T-helper 22 cell (primary cell): ENCODE measurements around the gene TUSC2.

Experiments
- DNase-seq: peaks from one replicate; pipeline ENCODE4 v3.0.0-alpha.2; 2020; ENCODE audit warnings: low read depth

Gene TUSC2

GRCh38 chr3:50334339-50335075, 6.5 kb upstream of the TUSC2 start:
- no peak for DNase-seq

DNA sequence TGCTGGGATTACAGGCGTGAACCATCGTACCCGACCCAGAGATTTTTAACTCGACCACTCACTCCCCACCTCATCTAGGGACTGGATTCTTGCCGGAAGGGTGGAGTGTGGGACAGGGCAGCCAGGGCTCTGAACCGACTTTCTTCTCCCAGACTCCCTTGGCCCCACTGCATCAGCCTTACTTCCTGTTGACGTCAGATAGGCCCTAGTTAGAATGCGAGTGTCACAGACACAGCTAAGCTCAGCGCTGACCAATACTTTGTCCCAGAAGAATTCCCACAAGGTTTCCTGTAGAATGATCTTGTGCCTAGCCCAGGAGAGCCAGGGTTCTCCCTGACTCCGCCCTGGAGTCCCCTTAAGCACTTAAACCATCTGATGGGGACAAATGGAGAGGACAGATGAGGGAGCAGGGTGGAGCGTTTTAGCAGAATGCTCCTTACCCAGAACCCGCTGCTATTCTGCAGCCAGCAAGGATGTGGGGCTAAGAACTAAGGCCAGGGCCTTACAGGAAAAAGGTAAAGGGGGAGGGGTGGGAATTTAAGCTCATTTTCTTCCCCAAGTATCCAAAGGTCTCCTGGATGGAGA, 5.8 kb upstream of the TUSC2 start:
- no peak for DNase-seq

DNA sequence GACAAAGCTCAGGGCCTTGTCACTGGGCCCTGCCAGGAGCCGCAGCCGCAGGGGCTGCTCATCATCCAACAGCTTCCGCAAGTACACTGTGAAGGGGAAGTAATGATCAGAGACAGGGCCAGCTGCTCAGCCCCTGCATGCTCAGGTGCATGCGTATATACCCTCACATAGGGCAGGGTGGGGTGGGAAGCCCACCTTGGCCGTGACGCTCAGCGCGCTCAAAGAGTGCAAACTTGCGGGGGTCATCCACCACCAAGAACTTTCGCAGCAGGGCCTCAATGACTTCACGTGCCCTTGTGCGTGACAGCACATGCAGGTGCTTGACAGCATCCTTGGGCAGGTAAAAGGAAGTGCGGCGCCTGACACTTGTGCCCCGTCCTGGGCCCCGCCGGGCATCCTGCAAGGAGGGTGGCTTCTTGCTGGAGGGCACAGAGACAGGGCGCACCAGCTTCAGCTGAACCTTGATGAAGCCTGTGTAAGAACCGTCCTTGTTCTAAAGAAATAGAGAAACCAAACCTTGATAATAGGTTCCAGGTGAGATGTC, 3.4 kb upstream of the TUSC2 start:
- no peak for DNase-seq

GRCh38 chr3:50330330-50330729, 2.3 kb upstream of the TUSC2 start:
- no peak for DNase-seq

DNA sequence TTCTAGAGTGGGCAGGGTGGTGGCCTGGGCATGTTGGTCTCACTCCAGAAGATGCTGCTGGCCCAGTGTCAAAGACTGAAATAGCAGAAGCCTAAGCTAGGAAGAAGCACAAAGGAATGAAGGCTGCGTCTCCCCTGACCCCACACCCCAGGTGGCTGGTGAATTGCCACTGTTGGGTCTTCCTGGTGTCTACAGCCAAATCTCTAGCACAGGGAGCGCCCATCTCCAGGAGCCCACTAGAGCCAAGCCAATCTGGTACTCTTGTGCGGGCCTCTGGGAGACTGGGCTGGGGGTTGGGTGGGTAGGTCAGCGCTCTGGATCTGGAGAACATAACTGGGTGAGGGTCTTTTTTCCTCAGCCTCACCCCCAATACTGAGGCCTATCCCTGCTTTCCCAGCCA, 894 bp downstream of the TUSC2 start:
- DNase-seq: no peak

GRCh38 chr3:50326182-50326541, 1.9 kb downstream of the TUSC2 start:
- no peak for DNase-seq

- no peak for DNase-seq
Observed at GRCh38 chr3:50325497-50326181, 2.4 kb downstream of the TUSC2 start.

DNA sequence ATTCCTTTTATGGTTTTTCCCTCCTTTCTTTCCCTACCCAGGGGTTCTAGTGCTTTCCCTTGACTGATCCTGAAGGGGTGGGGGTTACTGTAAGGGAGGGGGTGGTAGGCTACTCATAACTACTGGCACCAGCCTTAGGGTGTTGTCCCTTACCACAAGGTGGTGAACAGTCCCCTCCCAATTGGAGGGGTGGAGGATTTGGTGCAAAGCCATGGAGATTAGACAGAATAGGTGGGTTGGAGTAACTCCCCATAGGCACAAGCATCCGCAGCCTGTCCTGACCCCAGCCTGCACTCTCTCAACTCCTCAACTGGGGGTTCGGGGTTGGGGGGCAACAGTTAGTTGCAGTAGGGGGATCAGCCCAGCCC, 2.9 kb downstream of the TUSC2 start:
- no peak for DNase-seq

- DNase-seq: peak; percentile 26
Observed at GRCh38 chr3:50324351-50325112, 3.5 kb downstream of the TUSC2 start.

DNA sequence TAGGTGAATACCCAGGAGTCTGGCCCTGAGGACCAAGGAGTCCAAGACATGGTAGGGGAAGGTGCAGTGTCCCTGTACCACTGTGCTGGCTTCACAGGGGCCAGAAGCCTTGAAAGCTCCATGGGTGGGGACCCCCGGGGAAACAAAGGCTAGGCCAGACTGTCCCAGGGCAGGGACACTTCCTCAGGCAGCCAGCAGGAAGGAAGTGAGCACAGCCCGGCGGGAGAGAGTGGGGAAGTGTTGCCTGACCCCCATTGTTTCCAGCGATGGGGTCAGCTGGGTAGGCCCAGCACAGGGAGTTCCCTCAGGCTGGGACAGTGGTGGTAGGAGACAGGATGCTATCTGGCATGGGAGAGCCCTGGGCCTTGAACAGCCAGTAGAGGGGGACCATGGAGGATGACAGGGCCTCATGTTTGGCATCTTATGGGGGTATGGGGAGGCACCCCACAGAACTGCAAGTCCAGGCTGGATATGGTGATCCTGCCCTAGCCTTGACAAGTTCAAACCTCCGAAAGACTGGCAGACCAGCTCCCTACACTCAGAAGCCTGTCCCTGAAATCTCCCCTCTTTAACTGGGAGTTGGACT, 4.3 kb downstream of the TUSC2 start:
- DNase-seq: no peak

GRCh38 chr3:50323092-50323600, 4.9 kb downstream of the TUSC2 start:
- no peak for DNase-seq

GRCh38 chr3:50322386-50323091, 5.5 kb downstream of the TUSC2 start, which contains the start of gene HYAL2:
TSS of gene HYAL2 (minus strand) at chr3:50322745. CDS start at chr3:50320489, 2,256 bp downstream.
- no peak for DNase-seq

DNA sequence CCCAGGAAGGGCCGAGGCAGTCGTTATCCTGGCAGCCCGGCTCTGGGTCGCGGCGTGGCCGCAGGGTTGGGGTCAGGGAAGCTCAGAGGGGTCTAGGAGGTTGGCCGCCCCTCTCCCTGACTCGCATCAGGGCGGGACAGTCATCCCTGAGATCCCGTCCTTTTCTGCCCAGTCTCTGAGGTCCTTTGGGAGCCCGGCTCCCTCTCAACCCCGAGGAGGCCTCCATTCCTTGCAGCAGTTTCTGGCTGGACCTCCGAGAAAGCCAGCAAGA, 6.0 kb downstream of the TUSC2 start:
- no peak for DNase-seq

- peak; percentile 61 for DNase-seq
Observed at GRCh38 chr3:50321336-50322114, 6.5 kb downstream of the TUSC2 start.

DNA sequence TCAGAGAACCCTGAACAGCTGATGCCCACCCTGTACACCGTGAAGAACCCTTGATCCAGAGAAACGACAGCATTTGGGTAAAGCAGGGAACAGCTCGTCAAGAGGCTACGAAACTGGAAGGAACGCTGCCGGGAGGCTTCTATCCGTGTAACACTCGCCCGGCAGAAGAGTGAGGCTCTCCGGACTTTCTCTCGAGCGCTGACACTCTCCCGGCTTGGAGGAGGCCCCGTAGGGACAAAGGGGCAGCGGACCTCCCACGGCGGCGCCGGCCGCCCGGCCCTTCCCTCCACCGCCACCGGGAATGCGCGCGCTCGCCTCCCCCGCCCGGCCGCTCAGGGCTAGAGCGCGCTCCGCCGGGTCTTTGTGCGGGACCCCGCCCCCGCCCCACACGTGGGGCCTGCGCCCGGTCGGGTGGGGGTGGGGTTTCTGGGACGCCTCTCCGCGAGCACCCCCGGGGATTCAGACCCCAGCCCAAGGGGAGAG, 7.1 kb downstream of the TUSC2 start:
- peak; percentile 37 for DNase-seq

DNA sequence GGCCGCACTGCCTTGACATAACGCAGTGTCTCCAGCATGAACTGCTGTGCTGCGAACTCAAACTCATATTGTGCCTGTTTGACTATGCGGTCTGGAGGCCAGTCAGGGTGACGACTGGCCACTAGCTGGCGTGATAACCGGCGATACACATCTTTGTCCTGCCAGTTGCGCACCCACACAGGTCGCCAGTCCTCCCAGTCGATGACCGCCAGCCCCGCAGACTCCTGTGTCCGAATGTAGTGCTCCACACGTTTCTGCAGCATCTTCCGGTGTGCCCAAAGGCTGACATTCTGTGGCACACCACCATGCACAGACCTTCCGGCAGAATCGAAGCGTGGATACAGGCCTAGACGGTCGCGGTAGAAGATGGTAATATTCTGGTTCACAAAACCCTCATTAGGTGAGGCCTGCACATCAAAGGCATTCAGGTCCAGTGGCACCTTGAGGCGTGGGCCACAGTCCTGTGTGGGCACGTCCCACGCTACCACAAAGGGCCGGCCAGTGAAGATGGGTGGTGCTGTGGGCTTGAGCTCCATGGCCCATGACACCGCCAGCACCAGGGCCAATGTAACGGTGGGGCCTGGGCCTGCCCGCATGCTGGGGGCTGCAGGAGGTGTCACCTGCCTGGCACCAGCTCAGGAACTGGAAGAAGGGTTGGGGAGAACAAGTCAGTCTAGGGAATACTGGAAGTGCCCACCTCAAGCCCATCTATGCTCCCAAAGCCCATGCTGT, 8.0 kb downstream of the TUSC2 start:
- no peak for DNase-seq

DNA sequence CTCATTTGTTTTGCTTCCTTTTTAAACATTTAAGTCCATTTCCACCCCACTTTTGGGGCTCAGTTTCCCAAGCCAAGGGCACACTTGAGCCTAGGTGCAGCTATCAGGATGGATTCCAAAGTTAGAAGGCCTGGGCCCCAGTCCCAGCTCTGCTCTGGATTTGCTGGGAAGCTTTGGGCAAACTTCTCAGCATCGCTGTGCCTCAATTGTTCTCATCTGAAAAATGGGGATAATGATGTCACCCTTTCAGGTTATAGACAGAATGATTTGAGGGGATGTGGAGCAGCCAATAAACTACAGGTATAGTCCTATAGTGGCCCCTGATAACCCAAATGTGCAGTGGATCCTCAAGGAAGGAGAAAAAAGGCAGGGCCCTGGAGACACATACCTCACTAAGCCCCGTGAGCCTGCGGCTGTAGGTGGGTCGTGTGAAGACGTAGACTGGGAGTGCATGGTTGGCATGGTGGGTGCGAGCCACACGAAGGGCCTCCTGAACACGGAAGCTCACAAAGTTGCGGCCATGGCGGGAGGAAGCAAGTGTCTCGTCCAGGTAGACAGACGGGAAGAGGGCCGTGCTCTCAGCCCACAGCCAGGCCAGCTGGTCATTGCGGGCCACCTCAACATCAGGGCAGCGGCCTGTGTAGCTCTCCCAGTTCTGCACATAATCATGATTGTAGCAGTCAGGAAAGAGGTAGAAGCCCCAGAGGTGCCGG, 8.7 kb downstream of the TUSC2 start:
- no peak for DNase-seq

DNA sequence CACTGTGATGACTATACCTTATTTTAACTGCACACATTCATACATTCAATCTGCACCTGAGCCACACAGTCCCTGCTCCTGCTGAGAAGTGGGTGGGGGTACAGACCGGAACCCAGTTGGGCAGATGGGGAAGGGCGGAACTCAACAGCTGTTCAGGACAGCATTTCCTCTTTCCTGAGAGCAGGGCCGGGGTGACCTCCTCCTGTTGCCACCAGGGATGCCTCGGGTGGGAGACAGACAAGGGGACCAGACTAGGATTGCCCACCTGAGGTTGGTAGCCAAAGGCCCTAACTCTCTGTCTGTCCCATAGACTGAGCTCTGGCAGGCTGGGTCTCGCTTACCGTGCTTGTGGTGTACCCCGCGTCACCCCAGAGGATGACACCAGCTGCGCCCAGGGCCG, 9.4 kb downstream of the TUSC2 start:
- DNase-seq: no peak

DNA sequence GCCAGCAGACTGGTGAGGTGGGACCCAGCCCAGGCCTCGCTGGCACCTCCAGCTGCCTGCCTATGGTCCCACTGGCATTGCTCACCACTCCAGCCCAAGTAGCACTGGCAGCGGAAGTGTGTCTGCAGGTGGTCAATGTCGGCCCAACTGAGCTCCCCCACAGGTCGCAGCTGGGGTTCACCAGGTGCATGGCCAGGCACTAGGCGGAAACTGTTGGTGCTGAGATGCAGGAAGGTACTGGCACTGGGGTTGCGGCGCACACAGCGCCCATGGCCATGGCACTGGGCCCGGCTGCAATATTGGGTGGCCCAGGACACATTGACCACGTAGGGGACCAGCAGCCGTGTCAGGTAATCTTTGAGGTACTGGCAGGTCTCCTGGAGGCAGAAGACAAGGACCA, 9.9 kb downstream of the TUSC2 start:
- no peak for DNase-seq
